IPS-NIHi7 (cell line): ENCODE results near the gene CD6.

Source experiments
- DNase-seq: peaks from one replicate; pipeline ENCODE4 v3.0.0; 2012; ENCODE audit warnings: mixed read lengths; ENCODE audit errors: extremely low spot score

Gene CD6

GRCh38 chr11:60985991-60986915, 14.8 kb downstream of the CD6 start:
- DNase-seq: no peak

- no peak for DNase-seq
Observed at GRCh38 chr11:60987577-60988277, 16.2 kb downstream of the CD6 start.

- no peak for DNase-seq
Observed at GRCh38 chr11:60988658-60989057, 17.2 kb downstream of the CD6 start.

- DNase-seq: no peak
Observed at GRCh38 chr11:60989093-60989650, 17.7 kb downstream of the CD6 start.

DNA sequence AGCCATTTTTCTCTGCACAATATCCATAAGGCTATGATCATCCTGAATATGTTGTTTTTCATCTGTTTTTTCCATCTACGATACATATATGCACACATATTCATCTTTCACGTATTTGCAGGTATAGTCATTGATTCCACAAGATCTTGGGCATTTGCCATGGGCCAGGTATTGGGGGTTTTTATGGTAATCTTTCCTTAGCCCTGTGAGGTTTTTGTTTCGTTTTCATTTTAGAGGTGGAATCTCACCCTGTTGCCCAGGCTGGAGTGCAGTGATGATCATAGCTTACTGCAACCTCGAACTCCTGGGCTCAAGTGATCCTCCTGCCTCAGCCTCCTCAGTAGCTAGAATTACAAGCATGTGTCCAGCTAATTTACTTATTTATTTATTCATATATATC, 20.0 kb downstream of the CD6 start:
- DNase-seq: no peak

GRCh38 chr11:60992842-60993409, 21.4 kb downstream of the CD6 start:
- no peak for DNase-seq

- DNase-seq: no peak
Observed at GRCh38 chr11:60993615-60994014, 22.1 kb downstream of the CD6 start.

- no peak for DNase-seq
Observed at GRCh38 chr11:60994541-60995080, 23.1 kb downstream of the CD6 start.

- no peak for DNase-seq
Observed at GRCh38 chr11:60995798-60996197, 24.3 kb downstream of the CD6 start.

DNA sequence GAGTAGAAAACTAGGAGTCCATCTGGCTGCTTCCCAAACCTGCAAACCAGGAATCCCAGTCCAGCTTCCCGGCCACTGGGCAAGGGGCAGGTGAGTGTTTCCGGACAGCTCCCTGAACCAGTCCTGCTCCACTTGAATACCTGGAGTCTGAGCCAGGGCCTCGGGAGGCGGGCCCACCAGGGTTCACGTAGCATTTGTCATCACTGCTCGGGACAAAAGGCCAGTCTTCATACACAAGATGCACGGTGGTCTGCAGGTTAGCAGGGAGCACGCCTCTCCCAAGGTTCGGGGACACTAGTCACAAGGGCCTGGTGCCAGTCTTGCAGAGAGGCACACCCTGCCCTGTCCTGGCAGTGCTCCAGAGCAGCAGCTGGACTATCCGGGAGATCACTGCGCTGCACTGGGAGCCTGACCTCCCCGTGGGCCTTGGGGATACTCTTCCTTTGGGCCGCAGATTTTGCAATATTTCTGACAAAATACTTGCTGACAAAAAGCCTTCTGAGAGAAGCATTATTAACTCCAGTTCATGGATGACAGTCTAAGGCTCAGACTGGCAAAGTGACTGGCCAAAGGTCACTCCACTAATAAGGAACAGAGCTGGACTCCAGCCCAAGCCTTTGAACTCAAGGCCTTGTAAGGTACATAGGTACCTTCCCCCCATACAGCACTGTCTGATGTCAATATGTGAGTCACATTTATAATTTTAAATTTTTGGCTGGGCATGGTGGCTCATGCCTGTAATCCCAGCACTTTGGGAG, 25.1 kb downstream of the CD6 start:
- DNase-seq: no peak

DNA sequence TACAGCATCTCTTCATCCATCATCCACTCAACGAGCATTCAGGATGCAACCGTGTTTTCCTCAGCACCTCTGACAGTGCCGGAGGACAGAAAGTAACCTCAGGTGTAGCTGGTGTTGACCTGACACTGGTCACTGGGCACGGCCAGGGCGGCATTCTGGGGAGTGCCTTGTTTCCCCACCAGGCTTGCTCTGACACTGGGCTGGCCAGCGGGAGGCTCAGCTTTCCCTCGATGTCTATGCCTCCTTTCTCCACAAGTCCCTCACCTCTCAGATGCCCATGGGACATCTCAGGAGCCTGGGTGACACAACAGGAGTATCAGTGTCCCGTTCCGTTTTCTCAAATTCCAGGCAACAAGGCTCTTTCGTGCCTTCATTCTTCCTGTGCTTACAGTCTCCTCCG, 28.9 kb downstream of the CD6 start:
- no peak for DNase-seq

GRCh38 chr11:61001931-61002330, 30.5 kb downstream of the CD6 start:
- no peak for DNase-seq

DNA sequence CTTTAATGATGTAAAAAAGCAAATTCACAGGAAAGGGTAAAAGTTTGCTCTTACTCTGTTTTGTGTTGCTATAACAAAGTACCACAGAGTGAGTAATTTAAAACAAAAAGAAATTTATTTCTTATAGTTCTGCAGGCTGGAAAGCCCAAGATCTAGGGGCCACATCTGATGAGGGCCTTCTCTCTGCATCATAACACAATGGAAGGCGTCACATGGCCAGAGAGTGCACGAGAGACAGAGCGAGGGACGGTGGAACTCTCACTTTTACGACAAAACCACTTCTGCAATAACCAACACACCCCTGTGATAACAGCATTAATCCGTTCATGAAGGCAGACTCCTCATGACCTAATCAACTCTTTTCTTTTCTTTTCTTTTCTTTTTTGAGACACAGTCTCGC, 31.1 kb downstream of the CD6 start:
- no peak for DNase-seq

DNA sequence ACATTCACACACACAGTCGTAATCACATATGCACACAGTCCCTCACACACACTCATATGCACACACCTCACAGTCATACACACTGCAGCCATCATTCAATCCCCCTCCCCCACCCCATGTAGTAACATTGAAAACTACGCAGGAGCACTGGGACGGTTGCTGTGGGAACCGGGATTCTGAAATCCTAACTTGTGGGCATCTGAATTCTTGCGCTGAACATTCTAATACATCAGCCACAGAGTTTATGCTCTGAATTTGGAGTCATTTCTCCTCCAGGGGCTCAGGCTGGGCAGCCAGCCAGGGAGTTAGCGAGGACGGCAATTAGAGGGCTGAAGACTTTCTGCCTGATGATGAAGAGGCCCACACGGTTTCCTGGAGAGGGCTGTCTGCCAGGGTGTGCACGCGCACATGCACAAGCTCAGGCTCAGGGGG, 32.7 kb downstream of the CD6 start:
- DNase-seq: no peak

- no peak for DNase-seq
Observed at GRCh38 chr11:61004761-61005181, 33.3 kb downstream of the CD6 start.

DNA sequence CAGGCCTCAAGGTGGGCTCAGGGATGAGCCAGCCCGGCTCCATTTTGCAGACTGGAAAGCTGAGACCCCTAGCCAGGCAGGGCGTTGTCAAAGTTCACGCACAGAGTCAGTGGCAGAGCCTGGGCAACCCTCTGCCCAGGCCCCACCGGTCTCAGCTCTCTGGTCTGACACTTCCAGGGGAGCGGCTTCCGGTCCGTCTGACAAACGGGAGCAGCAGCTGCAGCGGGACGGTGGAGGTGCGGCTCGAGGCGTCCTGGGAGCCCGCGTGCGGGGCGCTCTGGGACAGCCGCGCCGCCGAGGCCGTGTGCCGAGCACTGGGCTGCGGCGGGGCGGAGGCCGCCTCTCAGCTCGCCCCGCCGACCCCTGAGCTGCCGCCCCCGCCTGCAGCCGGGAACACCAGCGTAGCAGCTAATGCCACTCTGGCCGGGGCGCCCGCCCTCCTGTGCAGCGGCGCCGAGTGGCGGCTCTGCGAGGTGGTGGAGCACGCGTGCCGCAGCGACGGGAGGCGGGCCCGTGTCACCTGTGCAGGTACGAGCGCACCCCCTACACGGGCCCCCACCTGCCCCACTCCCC, 36.0 kb downstream of the CD6 start:
- DNase-seq: peak; percentile 54

GRCh38 chr11:61007956-61008896, 36.7 kb downstream of the CD6 start:
- DNase-seq: peak; percentile 89

- DNase-seq: no peak
Observed at GRCh38 chr11:61008971-61009370, 37.5 kb downstream of the CD6 start.

- DNase-seq: no peak
Observed at GRCh38 chr11:61009392-61010275, 38.2 kb downstream of the CD6 start.
